GM23248 (cell line): ENCODE measurements around the gene MNX1.

Experiments
- EZH2 ChIP-seq: fragments of 200-600 bp; sonication (generic); IDR thresholded peaks from 2 replicates; pipeline ENCODE4 v1.6.1; 2018; ENCODE audit warnings: antibody characterized with exemption, mild to moderate bottlenecking; ENCODE audit not compliant: insufficient read depth, poor library complexity, severe bottlenecking
- EZH2phosphoT487 ChIP-seq: fragments of 200-600 bp; sonication (generic); IDR thresholded peaks from 2 replicates; pipeline ENCODE4 v1.6.1; 2018; ENCODE audit warnings: antibody characterized with exemption, moderate library complexity, mild to moderate bottlenecking, low read depth; ENCODE audit not compliant: insufficient read depth

DNA sequence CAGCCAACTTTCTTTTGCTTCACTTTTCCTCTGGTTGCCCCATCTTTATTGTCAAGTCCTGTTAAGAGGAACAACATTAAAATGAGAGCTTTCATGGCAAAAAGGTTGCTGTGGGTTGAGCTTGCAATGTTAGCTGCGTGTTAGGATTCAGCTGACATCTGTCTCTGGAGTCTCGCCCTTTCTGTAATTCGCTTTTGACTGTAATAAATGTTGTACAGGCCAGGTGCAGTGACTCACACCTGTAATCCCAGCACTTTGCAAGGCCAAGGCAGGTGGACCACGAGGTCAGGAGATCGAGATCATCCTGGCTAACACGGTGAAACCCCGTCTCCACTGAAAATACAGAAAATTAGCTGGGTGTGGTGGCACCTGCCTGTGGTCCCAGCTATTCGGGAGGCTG is 24.1 kb downstream of the MNX1 start:
- no peak for TF ChIP-seq EZH2
- TF ChIP-seq EZH2phosphoT487, result no peak
